Ovary (tissue), 9 donors: Measurements from ENCODE around the gene ZNF775. TPM values are rescaled to one million over a fixed set of nuclear protein-coding genes. Genes with fewer than 3 reads are reported as not detected.
A peak's percentile ranks its signal among the peaks of the same experiment; 100 is the strongest.

Experiments
- DNase-seq, 5 donors: peaks; one replicate each; pipeline ENCODE4 v3.0.0-alpha.2; 2019 to 2020
- H3K27ac ChIP-seq, 2 donors: fragments of 200-600 bp; one replicate each; pipeline versions ENCODE4 v1.5.1 to v1.8.0; 2019 to 2022
- H3K27me3 ChIP-seq: fragments of 200-600 bp; one replicate; pipeline ENCODE4 v1.8.0; 2022
- H3K36me3 ChIP-seq: fragments of 200-600 bp; sonication (generic); one replicate; pipeline ENCODE4 v1.5.1; 2019
- H3K4me1 ChIP-seq: one replicate; pipeline ENCODE4 v1.8.1; 2013; ENCODE audit warnings: mild to moderate bottlenecking, moderate library complexity; ENCODE audit not compliant: insufficient read depth
- H3K4me3 ChIP-seq: fragments of 200-600 bp; sonication (generic); one replicate; pipeline ENCODE4 v1.5.1; 2017
- H3K9me3 ChIP-seq, 2 donors: fragments of 200-600 bp in 1 of 2; sonication (generic) in 1 of 2; one replicate each; pipeline versions ENCODE4 v1.5.1 to v1.8.1; 2013 to 2019; ENCODE audit warnings: mild to moderate bottlenecking in 1 of 2, moderate library complexity in 1 of 2
- EP300 ChIP-seq: sonication (generic); formaldehyde crosslinking; IDR thresholded peaks from one replicate; pipeline ENCODE4 v1.6.1; 2017; ENCODE audit warnings: antibody characterized with exemption
- POLR2A ChIP-seq: fragments of 450-650 bp; IDR thresholded peaks from one replicate; pipeline ENCODE4 v1.6.1; 2017; ENCODE audit warnings: antibody characterized with exemption, mild to moderate bottlenecking, moderate library complexity
- WGBS, 3 donors: extraction: QIAGEN DNeasy Blood & Tissue Kit in 1 of 3; methylation state at CpG; one replicate each; pipeline versions ENCODE4 v1.1.5 to v1.1.7; 2013 to 2017; 5-methylcytosine and 5-hydroxymethylcytosine counted together
- intact Hi-C, 4 donors: fragments of 100-400 bp; cut with DNase I; formaldehyde crosslinking; loops; one replicate each; pipeline versions ENCODE4 v1.11.0 to v1.15.1; 2022 to 2023
- polyA plus RNA-seq, 2 donors: library from polyadenylated mRNA; stranded (reverse); fragments of 200-250 nt in 1 of 2; fragments of 350-450 nt in 1 of 2; fragmentation: Illumina TruSeq in 1 of 2; extraction: RNeasy Lipid Tissue Mini Kit (QIAGEN cat#74804) in 1 of 2; gene quantifications; one replicate each; pipeline ENCODE4 v1.2.3, GENCODE V29; 2013 to 2014
- total RNA-seq, 7 donors: library from RNA; depleted of rRNA in 2 of 7; stranded (reverse); fragments of >200 nt in 2 of 7; fragmentation: NEBNext Ultra II Directional in 3 of 7; extraction: Animal tissue kit (Norgen Biotek cat#: 25700) in 3 of 7; gene quantifications; one replicate each; pipeline versions ENCODE4 v1.1.0 to v1.2.4, GENCODE V29; 2016 to 2023
- TF ChIP-seq, protein P1 (sequence below), 3 donors: fragments of 450-650 bp in 2 of 3; fragments of 200-600 bp in 1 of 3; IDR thresholded peaks; one replicate each; pipeline versions ENCODE4 v1.5.1 to v1.8.0; 2016 to 2022; ENCODE audit warnings: antibody characterized with exemption in 3 of 3, mild to moderate bottlenecking in 1 of 3
- donor health status: DM: no; HTN: no; CAD: no; lungs with moderate emphysema.
- donor health status: DM: no; HTN: no; CAD: no.
- donor health status: Bipolar disorder and iron deficiency.
- donor health status: DM: yes; HTN: yes; CAD: no.
- donor health status: DM: no; HTN: no; CAD: no.
- donor health status: DM: yes; HTN: yes; CAD: no.

The ZNF775 gene
- total and polyA plus RNA-seq, 9 donors: 0.28 to 13.9 (median 10.9) TPM

DNA sequence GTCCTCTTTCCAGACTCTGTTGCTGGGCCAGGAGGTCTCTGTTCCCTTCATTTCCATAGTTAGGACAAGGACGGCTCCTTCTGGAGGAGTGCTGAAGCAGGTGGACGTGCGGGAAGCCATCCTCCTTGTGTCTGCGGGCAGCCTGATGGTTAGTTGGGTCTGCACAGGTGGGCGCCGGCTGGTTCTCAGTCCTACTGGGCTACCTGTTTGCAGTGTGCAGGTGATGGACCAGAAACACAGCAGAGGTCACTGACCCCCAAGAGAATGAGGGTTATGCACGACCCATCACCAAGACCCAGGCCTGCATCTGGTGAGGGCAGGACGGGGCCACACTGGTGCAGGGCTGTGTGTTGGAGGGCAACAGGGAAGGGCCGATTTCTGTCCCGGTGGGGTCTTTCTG lies 45.5 kb upstream of the ZNF775 start:
- Histone ChIP-seq H3K27me3 (no peaks in the 10 kb centered on the region), H3K36me3 (no peaks in the 10 kb centered on the region), H3K4me3 (no peak overlapping the region), H3K9me3 (no peaks in the 10 kb centered on the region), H3K4me1 (peaks cover 15% of the 10 kb centered on the region), H3K27ac (no peak overlapping the region)
- intact Hi-C loops: no loop called here
- peak in 1 of 5 donors; percentile 21 for DNase-seq
- TF ChIP-seq, protein P1, sequence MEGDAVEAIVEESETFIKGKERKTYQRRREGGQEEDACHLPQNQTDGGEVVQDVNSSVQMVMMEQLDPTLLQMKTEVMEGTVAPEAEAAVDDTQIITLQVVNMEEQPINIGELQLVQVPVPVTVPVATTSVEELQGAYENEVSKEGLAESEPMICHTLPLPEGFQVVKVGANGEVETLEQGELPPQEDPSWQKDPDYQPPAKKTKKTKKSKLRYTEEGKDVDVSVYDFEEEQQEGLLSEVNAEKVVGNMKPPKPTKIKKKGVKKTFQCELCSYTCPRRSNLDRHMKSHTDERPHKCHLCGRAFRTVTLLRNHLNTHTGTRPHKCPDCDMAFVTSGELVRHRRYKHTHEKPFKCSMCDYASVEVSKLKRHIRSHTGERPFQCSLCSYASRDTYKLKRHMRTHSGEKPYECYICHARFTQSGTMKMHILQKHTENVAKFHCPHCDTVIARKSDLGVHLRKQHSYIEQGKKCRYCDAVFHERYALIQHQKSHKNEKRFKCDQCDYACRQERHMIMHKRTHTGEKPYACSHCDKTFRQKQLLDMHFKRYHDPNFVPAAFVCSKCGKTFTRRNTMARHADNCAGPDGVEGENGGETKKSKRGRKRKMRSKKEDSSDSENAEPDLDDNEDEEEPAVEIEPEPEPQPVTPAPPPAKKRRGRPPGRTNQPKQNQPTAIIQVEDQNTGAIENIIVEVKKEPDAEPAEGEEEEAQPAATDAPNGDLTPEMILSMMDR (IDR thresholded peaks at IDR 0.05): no peak
- TF ChIP-seq EP300 (no peak), POLR2A (no peak)
- 90 to 92% (median 92%) methylated on average over 10 of the region's 10 CpGs for WGBS, 3 donors

DNA sequence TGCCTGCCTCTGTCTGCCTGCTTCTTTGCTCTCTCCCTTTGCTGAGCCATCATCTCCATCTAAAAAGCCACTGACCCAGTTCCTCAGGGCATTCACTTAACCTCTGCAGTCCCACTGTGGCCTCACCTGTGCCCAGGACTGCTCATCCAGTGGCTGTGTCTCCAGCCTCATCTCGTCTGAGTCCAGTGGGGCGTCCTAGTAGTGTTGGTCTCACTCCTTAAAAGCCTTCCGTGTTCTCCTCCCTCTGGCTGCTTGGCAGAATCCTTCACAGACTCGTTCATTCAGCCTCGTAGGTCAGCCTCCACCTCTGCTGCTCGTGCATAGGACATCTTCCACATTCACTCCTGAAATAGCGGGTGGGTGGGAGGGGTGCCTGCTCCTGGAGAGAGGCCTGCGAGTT lies 45.0 kb upstream of the ZNF775 start:
- Histone ChIP-seq H3K36me3 (no peaks in the 10 kb centered on the region), H3K9me3 (no peaks in the 10 kb centered on the region), H3K27ac (peak overlapping the region in 1 of 2 donors; percentile 70), H3K4me3 (no peak overlapping the region), H3K4me1 (peaks cover 18% of the 10 kb centered on the region), H3K27me3 (no peaks in the 10 kb centered on the region)
- intact Hi-C loops: no loop called here
- WGBS, 3 donors: 84 to 90% (median 86%) methylated on average over 8 of the region's 8 CpGs
- TF ChIP-seq, protein P1 (IDR thresholded peaks at IDR 0.05): no peak
- TF ChIP-seq EP300 (no peak), POLR2A (no peak)
- no peak for DNase-seq

DNA sequence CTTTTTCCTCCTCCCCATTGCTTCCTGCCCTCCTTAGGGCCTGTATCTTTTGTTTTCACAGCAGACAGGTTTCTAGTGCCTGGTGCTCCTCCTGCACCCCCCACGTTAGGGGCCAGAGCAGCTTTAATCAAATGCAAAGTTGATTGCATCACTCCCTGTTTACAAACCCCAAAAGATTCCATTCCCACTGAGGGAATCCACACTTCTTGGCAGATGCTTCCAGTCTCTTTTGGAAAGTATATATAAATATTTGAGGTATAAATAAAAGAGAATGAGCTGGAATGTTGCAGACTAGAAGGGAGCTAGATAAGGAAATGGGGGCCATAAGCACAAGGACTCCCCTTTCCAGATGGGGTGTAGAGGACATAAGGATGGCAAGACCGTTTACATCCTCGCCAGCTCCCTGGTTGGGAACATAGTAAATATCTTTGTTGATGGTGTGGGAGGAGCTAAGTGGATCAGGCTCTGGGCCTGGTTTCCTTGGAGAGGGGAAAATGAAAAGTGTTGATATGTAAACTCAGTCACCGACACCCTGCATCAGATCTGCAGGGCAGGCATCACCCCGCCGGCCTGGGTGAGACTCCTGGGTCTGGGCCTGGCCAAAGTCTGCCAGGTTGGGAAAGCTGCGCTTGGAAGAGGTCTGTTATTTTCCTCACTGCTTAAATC lies 43.9 kb upstream of the ZNF775 start:
- Histone ChIP-seq H3K36me3 (no peaks in the 10 kb centered on the region), H3K27ac (peak overlapping the region; percentile 9 to 70), H3K4me3 (no peak overlapping the region), H3K4me1 (peaks cover 24% of the 10 kb centered on the region), H3K27me3 (no peaks in the 10 kb centered on the region), H3K9me3 (no peaks in the 10 kb centered on the region)
- WGBS, 3 donors: 7 to 13% (median 9%) methylated on average over 7 of the region's 7 CpGs
- TF ChIP-seq, protein P1 (IDR thresholded peaks at IDR 0.05): no peak
- TF ChIP-seq POLR2A (no peak), EP300 (no peak)
- DNase-seq: peak in 3 of 5 donors; percentile 43 to 70 (median 58)
- intact Hi-C loops: no loop called here

DNA sequence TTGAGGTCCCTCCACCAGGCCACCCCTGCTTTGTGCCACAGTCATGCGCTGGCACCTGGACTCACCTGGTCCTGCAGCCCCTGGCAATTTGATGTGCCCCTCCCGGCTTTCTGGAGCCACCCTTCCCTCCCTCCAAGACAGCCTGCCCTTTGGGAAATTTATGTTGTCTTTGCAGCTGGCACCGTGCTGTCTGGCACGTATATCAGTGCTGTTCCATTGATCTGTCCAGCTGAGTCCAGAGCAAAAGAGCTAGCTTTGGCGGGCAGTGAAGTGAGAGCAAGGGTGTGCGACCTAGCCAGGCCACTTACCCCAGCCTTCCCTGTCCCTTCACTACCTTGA lies 43.4 kb upstream of the ZNF775 start:
- H3K36me3 ChIP-seq: no peaks in the 10 kb centered on the region
- WGBS, 3 donors: 23 to 36% (median 27%) methylated on average over 6 of the region's 6 CpGs
- H3K9me3 ChIP-seq: no peaks in the 10 kb centered on the region
- peak overlapping the region in 1 of 2 donors; percentile 70 for H3K27ac ChIP-seq
- H3K4me3 ChIP-seq: no peak overlapping the region
- H3K4me1 ChIP-seq: peaks cover 24% of the 10 kb centered on the region
- H3K27me3 ChIP-seq: no peaks in the 10 kb centered on the region
- TF ChIP-seq POLR2A (no peak), EP300 (no peak)
- TF ChIP-seq, protein P1 (IDR thresholded peaks at IDR 0.05): no peak
- DNase-seq: no peak
- intact Hi-C loops: no loop called here
